Endometrial microvascular endothelial cells (primary cell): ENCODE measurements around the gene SYNGR2. TPM values are rescaled to one million over a fixed set of nuclear protein-coding genes. Genes with fewer than 3 reads are reported as not detected.

ENCODE experiments used
- in situ Hi-C: cut with HindIII; loops from 2 replicates; pipeline ENCODE4 v1.10.0; 2017; ENCODE audit warnings: low sequenced_read_pairs, low pct_unique_long_range_greater_than_20kb; ENCODE audit errors: inconsistent ontology term
- total RNA-seq: library from RNA; depleted of rRNA; stranded (reverse); fragments of >200 nt; gene quantifications from one replicate; pipeline ENCODE4 v1.2.3, GENCODE V29; 2015; ENCODE audit errors: inconsistent ontology term

SYNGR2 gene
- total RNA-seq, 1 donor from 2014 or later = 37.4 TPM

DNA sequence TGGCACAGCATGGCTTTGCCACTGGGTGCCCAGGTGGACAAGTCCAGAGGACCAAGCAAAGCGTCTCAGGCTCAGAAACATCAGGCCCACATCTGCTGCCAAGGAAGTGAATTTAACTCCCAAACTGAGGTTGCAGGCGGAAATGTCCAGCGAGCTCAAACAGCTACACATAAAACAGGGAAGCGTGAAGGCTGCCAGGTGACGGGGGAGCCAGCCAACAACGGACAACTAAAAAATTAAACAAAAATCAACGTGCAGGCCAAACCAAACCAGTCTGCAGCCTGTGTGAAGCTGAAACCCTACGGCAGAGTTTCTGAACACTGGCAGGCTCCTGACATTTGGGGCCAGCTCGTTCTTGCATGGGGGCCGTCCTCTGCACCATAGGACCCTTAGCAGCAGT, 16.0 kb downstream of the SYNGR2 start:
- in situ Hi-C loops = no loop called here

DNA sequence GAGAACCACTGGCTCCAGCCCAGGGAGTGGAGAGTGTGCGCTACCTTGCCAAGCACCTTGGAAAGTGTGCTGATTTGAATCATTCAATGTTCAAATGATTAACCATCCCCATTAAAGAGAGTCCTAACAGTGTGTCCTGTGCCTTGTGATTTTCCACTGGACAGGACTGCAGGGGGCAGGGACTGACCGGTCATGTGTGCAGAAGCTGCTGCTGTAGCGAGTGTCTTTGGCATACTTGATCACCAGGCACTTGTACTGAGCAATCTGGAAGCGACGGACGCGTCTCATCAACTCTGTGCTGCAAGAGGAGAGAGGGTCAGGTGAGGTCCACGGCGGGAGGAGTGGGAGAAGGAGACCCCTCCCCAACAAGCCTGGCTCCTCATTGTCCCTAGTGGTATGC, 16.5 kb downstream of the SYNGR2 start:
- in situ Hi-C loops = no loop called here

- in situ Hi-C loops = no loop called here
Measured at GRCh38 chr17:78185981-78186691, 17.8 kb downstream of the SYNGR2 start.

GRCh38 chr17:78186692-78187595, 18.6 kb downstream of the SYNGR2 start, which contains the start of the genes AFMID and TK1:
TSS of gene AFMID (plus strand) at chr17:78187362. CDS start at chr17:78187371, 9 bp downstream.
TSS of gene TK1 (minus strand) at chr17:78187052. CDS start at chr17:78186994, 58 bp downstream.
- in situ Hi-C loops = no loop called here

DNA sequence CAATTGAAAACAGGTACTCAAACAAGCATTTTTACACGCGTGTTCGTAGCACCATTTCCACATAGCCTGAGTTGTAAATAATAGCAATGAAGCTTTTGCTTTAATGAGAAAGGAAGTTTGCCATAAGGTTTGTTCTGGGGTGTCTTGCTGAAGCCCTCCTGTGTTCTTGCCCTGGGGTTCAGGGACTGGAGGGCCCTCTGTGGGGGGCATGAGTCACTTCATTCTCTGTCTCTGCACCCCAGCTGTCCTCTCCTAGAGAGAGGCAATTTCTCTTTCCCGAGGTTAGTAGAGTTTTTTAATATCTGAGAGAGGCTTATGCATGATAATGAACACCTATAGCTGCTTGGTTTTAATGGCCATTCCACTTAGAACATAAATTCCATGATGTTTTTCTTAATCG, 28.3 kb downstream of the SYNGR2 start:
- in situ Hi-C loops = no loop called here

GRCh38 chr17:78197147-78197832, 28.9 kb downstream of the SYNGR2 start:
- in situ Hi-C loops = no loop called here

- in situ Hi-C loops = no loop called here
Measured at GRCh38 chr17:78200451-78200850, 32.1 kb downstream of the SYNGR2 start.

GRCh38 chr17:78202666-78203065, 34.3 kb downstream of the SYNGR2 start:
- in situ Hi-C loops = no loop called here

GRCh38 chr17:78204387-78205123, 36.2 kb downstream of the SYNGR2 start:
- in situ Hi-C loops = no loop called here

- in situ Hi-C loops = no loop called here
Measured at GRCh38 chr17:78205124-78205775, 36.9 kb downstream of the SYNGR2 start.

DNA sequence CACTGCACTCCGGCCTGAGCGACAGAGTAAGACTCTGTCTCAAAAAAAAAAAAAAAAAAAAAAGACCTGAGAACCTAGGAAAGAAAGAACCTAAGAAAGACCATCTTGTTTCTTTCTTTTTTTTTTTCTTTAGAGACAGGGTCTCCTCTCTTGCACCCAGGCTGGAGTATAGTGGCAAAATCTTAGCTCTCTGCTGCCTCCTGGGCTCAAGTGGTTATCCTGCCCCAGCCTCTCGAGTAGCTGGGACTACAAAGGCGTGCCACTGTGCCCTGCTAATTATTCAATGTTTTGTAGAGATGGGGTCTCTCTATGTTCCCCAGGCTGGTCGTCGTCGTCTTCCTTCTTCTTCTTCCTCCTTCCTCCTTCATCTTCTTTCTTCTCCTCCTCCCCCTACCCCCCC, 37.9 kb downstream of the SYNGR2 start:
- in situ Hi-C loops = no loop called here

- in situ Hi-C loops = no loop called here
Measured at GRCh38 chr17:78208486-78208885, 40.1 kb downstream of the SYNGR2 start.

GRCh38 chr17:78210111-78210510, 41.7 kb downstream of the SYNGR2 start:
- in situ Hi-C loops = no loop called here

GRCh38 chr17:78211032-78211431, 42.7 kb downstream of the SYNGR2 start:
- in situ Hi-C loops = no loop called here

DNA sequence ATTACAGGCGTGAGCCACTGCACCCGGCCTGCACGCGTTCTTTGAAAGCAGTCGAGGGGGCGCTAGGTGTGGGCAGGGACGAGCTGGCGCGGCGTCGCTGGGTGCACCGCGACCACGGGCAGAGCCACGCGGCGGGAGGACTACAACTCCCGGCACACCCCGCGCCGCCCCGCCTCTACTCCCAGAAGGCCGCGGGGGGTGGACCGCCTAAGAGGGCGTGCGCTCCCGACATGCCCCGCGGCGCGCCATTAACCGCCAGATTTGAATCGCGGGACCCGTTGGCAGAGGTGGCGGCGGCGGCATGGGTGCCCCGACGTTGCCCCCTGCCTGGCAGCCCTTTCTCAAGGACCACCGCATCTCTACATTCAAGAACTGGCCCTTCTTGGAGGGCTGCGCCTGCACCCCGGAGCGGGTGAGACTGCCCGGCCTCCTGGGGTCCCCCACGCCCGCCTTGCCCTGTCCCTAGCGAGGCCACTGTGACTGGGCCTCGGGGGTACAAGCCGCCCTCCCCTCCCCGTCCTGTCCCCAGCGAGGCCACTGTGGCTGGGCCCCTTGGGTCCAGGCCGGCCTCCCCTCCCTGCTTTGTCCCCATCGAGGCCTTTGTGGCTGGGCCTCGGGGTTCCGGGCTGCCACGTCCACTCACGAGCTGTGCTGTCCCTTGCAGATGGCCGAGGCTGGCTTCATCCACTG, 45.8 kb downstream of the SYNGR2 start, which contains the start of gene BIRC5:
Gene BIRC5 (plus strand): TSS at position 238 of the 690 bp plus-strand sequence. CDS start 64 bp downstream, at position 302.
- in situ Hi-C loops = no loop called here

GRCh38 chr17:78214706-78215061, 46.3 kb downstream of the SYNGR2 start:
- in situ Hi-C loops = no loop called here

DNA sequence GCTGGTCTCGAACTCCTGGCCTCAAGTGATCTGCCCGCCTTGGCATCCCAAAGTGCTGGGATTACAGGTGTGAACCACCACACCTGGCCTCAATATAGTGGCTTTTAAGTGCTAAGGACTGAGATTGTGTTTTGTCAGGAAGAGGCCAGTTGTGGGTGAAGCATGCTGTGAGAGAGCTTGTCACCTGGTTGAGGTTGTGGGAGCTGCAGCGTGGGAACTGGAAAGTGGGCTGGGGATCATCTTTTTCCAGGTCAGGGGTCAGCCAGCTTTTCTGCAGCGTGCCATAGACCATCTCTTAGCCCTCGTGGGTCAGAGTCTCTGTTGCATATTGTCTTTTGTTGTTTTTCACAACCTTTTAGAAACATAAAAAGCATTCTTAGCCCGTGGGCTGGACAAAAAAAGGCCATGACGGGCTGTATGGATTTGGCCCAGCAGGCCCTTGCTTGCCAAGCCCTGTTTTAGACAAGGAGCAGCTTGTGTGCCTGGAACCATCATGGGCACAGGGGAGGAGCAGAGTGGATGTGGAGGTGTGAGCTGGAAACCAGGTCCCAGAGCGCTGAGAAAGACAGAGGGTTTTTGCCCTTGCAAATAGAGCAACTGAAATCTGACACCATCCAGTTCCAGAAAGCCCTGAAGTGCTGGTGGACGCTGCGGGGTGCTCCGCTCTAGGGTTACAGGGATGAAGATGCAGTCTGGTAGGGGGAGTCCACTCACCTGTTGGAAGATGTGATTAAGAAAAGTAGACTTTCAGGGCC, 51.2 kb downstream of the SYNGR2 start:
- in situ Hi-C loops = no loop called here
